Upper lobe of right lung (tissue), 1 donor: ENCODE measurements around the gene CD36. TPM values are rescaled to one million over a fixed set of nuclear protein-coding genes. Genes with fewer than 3 reads are reported as not detected.

Experiments used
- ATAC-seq: fragments of 200-7000 bp; cut with Tn5 transposase; one replicate; pipeline ENCODE4 v1.9.1; 2020; ENCODE audit warnings: mild to moderate bottlenecking, moderate library complexity
- DNase-seq: peaks from one replicate; pipeline ENCODE4 v3.0.0-alpha.2; 2020
- H3K27ac ChIP-seq: fragments of 200-600 bp; one replicate; pipeline ENCODE4 v1.8.0; 2022
- H3K27me3 ChIP-seq: fragments of 200-600 bp; one replicate; pipeline ENCODE4 v1.8.0; 2022; ENCODE audit warnings: mild to moderate bottlenecking
- H3K36me3 ChIP-seq: fragments of 200-600 bp; one replicate; pipeline ENCODE4 v1.8.0; 2022
- H3K4me1 ChIP-seq: fragments of 200-600 bp; one replicate; pipeline ENCODE4 v1.8.0; 2022
- H3K4me3 ChIP-seq: fragments of 200-600 bp; one replicate; pipeline ENCODE4 v1.8.0; 2022; ENCODE audit warnings: mild to moderate bottlenecking
- H3K9me3 ChIP-seq: fragments of 200-600 bp; one replicate; pipeline ENCODE4 v1.8.0; 2022
- CTCF ChIP-seq: fragments of 200-600 bp; IDR thresholded peaks from one replicate; pipeline ENCODE4 v1.8.0; 2022; ENCODE audit warnings: antibody characterized with exemption
- intact Hi-C: fragments of 100-400 bp; cut with DNase I; formaldehyde crosslinking; loops from one replicate; pipeline ENCODE4 v1.11.0; 2022
- total RNA-seq: library from RNA; stranded (reverse); fragmentation: NEBNext Ultra II Directional; extraction: Animal tissue kit (Norgen Biotek cat#: 25700); gene quantifications from one replicate; pipeline ENCODE4 v1.2.1, GENCODE V29; 2021
- donor health status: DM: no; HTN: yes; CAD: no; lungs with severe emphysema.

The CD36 gene
- total RNA-seq, 1 donor from 2014 or later: 115 TPM

- H3K27ac ChIP-seq: no peak overlapping the region
- intact Hi-C loops: no loop called here
- no peak for ATAC-seq
- TF ChIP-seq CTCF: no peak
- peak overlapping the region; percentile 25 for H3K4me3 ChIP-seq
- H3K9me3 ChIP-seq: no peaks in the 10 kb centered on the region
- DNase-seq: no peak
- peaks cover 10% of the 10 kb centered on the region for H3K4me1 ChIP-seq
- H3K36me3 ChIP-seq: no peaks in the 10 kb centered on the region
- no peaks in the 10 kb centered on the region for H3K27me3 ChIP-seq
Measured at GRCh38 chr7:80624763-80625162, 13.7 kb upstream of the CD36 start.

- no peaks in the 10 kb centered on the region for H3K36me3 ChIP-seq
- no peak overlapping the region for H3K27ac ChIP-seq
- DNase-seq: no peak
- no peak for TF ChIP-seq CTCF
- peaks cover 19% of the 10 kb centered on the region for H3K4me1 ChIP-seq
- H3K4me3 ChIP-seq: no peak overlapping the region
- no peaks in the 10 kb centered on the region for H3K27me3 ChIP-seq
- intact Hi-C loops: no loop called here
- no peak for ATAC-seq
- no peaks in the 10 kb centered on the region for H3K9me3 ChIP-seq
Measured at GRCh38 chr7:80629023-80629422, 9.4 kb upstream of the CD36 start.

GRCh38 chr7:80630608-80631405 lies 7.6 kb upstream of the CD36 start:
- Histone ChIP-seq H3K9me3 (no peaks in the 10 kb centered on the region), H3K36me3 (no peaks in the 10 kb centered on the region), H3K27me3 (no peaks in the 10 kb centered on the region), H3K4me3 (no peak overlapping the region), H3K4me1 (peaks cover 36% of the 10 kb centered on the region), H3K27ac (peak overlapping the region; percentile 6)
- DNase-seq: no peak
- intact Hi-C loops: no loop called here
- no peak for TF ChIP-seq CTCF
- no peak for ATAC-seq

- Histone ChIP-seq H3K4me1 (peaks cover 42% of the 10 kb centered on the region), H3K36me3 (no peaks in the 10 kb centered on the region), H3K27ac (no peak overlapping the region), H3K27me3 (no peaks in the 10 kb centered on the region), H3K9me3 (no peaks in the 10 kb centered on the region), H3K4me3 (no peak overlapping the region)
- intact Hi-C loops: no loop called here
- DNase-seq: no peak
- no peak for ATAC-seq
- no peak for TF ChIP-seq CTCF
Measured at GRCh38 chr7:80631421-80631820, 7.0 kb upstream of the CD36 start.

- no peak for ATAC-seq
- H3K27me3 ChIP-seq: no peaks in the 10 kb centered on the region
- TF ChIP-seq CTCF: no peak
- H3K9me3 ChIP-seq: no peaks in the 10 kb centered on the region
- H3K27ac ChIP-seq: no peak overlapping the region
- no peak overlapping the region for H3K4me3 ChIP-seq
- H3K4me1 ChIP-seq: peaks cover 49% of the 10 kb centered on the region
- no peak for DNase-seq
- no peaks in the 10 kb centered on the region for H3K36me3 ChIP-seq
- intact Hi-C loops: no loop called here
Measured at GRCh38 chr7:80632139-80632538, 6.3 kb upstream of the CD36 start.
